Limb (tissue), 2 donors: ENCODE data around the gene IGLL1.
"Not testable (repeated sequence)": the region's sequence is repeated elsewhere in the genome, so short reads cannot be mapped to it uniquely, and the experiment has no call there.

Experiments used
- DNase-seq, 2 donors: peaks; one replicate each; pipeline ENCODE4 v3.0.0-alpha.2; 2016; ENCODE audit errors: extremely low spot score in 2 of 2

The IGLL1 gene

DNA sequence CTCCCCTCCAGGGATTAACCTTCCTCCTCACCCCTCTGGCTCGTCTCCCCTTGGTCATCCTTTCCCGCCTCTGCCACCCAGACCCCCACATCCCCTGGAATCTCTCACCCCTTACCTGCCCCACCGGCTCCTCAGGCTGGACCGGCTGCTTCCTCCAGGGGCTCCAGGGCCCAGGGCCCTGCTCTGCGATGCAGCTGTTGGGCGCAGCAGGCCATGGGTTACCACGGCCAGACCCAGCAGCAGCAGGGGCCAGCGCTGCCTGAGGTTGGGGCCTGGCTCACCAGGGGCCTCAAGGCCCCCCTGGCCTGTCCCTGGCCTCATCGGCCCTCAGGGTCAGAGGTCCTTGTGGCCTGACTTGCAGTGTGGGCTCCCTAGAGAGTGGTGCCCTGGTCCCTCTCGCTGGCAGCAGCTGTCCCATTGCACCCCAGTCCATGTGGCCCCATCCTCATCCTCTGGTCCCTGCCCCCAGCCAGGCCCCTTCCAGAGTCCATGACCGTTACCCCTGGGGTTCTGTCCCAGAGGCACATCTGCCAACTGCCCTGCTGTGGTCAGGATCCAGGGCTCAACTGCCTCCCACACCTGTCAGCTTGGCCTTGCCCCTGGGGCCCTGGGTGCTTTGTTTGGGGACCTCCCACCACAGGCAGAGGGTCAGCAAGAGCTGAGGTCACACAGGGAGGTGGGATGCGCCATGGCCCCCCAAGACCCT, at the start of gene IGLL1:
TSS of gene IGLL1 (minus strand) at position 421 of the 706 bp plus-strand sequence. CDS start at position 321, 100 bp downstream.
- DNase-seq: no peak

DNA sequence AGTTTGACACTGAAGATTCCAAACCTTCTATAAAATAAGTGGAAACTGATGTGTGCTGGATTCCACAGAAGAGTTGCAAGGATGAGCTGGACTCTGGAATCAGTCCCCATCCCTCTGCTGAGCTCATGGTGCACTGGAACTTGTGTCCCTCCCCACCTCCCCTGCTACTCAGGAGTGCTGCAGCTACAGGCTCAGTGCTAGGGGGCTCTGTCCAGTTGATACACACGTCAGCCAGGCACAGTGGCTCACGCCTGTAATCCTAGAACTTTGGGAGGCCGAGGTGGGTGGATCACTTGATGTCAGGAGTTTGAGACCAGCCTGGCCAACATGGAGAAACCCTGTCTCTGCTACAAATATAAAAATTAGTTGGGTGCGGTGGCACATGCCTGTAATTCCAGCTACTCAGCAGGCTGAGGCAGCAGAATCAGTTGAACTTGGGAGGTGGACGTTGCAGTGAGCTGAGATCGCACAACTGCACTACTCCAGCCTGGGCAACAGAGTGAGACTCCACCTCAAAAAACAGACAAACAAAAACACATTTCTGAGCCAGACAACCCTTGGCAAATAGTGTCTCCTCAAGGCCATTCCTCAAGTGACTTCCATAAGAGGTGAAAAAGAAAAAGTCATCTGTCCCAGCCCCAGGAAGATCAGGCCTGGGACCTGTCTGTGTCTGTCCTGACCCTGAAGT, 48.1 kb upstream of the IGLL1 start:
- not testable (repeated sequence) for DNase-seq

DNA sequence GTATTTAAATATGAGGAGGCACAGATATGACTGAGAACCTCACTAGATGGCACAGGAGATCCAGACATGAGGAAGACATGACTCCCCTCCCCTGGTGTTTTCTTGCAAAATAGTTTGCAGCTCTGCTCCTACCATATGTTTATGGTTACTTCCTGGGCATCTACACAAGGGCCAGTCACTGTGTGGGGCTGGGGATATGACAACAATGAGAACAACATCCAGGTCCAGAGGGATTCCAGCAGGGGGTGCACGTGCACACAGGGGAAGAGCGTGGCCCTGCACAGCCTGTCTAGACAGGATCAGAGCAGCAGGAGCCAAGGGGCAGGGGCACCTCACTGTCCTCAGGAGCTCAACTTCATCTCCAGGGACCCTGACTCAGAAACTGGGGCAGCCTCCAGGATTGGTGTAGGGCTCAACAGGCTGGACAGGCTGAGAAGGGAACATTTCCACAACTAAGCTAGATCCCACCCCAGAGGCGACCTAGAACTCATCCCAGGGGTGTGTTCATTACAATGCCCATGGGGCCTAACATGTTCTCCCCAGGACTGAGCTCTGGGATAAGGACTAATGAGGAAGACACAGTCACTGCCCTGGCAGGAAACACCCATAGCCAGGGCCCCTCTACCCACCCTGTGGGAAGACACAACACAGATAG, 47.4 kb upstream of the IGLL1 start:
- DNase-seq: not testable (repeated sequence)

DNA sequence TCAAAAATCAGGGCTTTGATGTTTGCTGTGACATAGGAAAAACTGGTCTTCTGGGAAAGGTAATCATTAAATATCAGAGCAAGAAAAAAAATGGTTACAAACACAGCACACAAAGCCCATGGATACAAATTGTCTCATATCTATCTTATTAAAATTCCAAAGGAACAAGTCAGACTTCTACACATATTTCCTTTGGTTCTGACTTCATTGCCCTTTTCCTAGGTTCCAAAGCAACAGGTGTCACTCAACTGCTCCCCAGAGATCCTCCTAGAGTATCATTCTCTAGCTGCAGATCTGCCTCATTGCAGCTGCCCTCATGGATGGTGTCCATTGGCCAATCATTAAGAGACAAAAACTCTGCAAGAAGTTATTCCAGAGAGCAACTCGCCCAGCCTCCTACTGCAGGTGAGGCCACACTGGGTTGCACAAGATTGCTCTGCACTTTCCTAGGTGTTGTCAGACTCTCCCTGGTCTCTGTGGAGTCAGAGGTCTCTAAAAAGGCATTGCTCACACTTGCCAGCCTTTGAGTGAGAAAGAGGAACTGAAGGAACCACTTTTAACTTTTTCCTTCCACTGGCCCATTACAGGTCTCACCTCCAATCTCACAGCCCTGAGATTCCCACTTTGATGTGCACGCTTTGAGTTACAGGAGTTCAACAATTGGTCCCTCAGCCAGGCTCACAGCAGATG, 46.3 kb upstream of the IGLL1 start:
- no peak for DNase-seq

DNA sequence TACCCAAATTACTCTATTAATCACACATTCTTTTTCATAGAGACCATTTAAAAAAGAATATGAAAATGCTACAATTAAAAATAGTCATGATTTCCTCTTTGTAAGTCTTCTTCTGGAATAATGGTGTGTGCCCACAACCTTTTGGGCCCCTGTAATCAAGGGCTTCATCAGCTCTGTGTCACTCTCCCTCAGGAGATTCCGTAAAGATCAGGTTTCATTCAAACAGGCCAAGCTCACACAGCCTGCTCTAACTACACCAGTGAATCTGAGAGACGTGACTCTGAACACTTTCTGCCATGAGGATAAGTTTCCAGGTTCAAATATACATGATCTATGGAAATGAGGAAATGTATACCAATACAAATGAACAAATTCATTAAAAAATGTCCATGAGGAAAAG, 42.5 kb upstream of the IGLL1 start:
- no peak for DNase-seq

DNA sequence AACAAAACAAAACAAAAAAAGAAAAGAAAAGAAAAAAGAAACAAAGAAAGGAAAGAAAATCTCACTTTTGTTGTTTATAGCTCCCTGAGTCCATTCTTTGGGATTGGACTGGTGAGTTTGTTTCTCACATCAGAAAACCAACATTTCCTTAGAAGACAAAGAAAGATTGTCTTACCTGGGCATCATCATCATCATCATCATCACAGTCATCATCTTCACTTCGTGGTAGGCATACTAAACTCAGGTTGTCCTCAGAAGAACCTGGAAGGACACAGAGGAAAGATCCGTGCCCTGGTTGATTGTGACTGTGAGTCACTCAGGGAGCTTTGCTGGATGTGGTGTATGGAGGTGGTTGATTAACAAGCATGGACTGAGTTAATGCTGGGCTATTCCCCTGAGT, 41.8 kb upstream of the IGLL1 start:
- not testable (repeated sequence) for DNase-seq

DNA sequence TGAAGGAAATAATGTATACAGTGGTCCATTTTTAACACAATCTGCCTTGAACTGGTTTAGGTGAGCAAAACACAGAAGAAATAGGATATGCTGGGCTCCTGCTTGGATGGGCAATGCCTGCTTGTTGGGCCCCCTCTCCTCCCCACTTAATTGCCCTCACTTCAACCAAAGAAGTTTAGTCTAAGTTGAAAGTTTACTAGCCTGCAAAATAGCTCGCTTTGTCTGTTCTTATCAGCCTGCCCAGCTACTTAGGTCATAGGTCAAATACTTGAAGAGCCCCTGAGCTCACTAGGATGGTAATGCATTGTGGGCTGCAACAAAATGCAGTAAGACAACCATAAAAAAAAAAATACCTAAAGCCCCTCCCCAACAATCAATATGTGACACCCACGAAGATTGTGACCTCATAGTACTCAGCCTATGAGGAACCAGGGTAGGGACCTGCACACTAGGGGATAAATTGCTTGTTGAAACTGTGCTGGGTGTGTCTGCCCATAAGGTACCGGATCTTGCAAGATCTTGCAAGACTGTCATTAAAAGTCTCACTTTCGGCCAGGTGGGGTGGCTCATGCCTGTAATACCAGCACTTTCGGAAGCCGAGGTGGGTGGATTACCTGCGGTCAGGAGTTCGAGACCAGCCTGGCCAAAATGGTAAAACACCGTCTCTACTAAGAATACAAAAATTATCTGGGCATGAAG, 41.1 kb upstream of the IGLL1 start:
- no peak for DNase-seq

DNA sequence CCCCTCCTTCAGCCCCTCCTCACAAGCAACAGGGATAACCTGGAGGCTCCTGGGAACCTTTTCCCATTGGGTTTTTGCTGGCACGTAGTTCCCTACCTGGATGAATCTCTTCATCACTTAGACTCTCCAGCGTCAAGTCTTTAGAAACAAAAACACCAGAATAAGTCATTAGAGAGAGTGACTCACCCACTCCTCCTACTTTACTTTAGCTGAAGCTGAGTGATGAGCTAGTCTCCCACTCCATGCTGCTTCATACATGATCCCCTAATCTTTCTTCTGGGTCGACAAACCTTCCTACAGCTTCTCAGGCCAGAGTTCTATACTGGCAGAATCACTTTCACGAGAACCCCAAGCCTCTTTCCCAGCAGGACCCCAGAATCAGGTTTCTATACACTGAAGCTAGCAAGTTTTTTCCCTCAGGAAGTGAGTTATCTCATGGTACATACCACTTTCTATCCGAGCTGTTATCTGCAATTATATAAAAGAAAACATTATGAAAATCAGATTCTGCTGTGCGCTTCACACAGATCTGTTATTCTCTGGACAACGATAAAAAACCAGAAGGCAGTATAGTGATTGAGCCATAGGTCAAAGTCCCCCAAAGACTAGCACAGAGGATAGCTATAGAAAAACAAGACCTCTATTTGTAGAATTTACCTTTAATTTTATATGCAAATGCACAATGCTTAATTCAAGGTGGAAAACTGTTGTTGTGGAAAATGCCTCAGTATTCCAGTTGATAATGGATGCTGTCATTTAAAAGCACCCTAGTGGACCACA, 33.3 kb upstream of the IGLL1 start:
- DNase-seq: no peak

DNA sequence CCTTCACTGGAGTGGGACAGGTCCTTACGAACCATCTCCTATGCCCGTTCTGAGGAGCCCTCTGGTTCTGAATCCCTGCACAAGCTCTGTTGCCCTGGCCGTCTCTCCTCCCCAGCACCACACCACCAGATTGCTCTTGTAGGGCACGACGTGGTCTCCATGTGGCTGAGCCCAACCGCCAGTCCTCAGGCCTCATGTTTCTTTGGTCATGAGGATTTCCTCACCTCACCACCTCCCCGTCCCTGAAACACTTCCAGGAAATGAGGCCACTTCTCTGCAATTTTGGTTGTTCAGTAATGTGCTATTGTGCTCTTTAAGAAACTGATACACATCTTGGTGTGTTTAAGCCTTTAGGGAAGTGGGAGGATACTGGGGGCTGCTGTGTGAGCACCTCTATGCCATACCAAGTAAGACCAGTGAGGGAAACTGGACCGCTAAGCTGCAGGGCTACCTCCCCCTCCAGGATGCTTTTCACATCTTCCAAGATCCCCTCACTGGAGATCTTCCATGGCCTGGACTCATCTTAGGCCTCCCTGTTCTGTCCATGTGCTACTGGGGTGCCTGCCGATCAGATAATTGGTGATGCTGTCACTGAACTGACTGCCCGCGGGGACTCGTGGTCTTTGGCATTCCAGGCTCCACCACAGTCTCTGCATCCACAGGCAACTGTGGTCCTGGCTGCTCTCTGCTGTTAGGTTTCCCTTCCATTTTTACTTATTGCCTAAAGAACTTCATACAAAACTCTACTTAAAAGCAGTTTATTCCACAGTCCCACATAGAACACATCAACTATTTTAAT, 30.1 kb upstream of the IGLL1 start:
- no peak for DNase-seq

DNA sequence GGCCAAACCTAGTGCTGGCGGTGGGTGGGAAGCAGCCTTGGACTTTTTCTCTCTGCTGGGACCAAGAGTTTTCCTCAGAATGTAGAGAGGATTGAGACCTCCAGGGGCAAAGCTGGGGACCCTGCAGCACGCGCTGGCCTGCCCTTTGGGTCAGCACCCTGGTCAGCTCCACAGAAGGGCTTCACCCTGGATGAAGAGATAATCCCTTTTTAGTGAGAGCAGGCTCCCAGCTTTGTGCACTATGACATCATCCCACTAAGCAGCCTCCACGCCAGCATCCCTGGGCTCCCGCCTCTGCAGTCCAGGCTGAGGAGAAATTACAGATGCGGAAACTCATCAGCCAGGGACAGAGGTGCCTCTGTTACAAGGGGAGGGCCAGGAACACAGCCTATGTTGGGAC, 28.5 kb upstream of the IGLL1 start:
- DNase-seq: peak in 1 of 2 donors; percentile 15

DNA sequence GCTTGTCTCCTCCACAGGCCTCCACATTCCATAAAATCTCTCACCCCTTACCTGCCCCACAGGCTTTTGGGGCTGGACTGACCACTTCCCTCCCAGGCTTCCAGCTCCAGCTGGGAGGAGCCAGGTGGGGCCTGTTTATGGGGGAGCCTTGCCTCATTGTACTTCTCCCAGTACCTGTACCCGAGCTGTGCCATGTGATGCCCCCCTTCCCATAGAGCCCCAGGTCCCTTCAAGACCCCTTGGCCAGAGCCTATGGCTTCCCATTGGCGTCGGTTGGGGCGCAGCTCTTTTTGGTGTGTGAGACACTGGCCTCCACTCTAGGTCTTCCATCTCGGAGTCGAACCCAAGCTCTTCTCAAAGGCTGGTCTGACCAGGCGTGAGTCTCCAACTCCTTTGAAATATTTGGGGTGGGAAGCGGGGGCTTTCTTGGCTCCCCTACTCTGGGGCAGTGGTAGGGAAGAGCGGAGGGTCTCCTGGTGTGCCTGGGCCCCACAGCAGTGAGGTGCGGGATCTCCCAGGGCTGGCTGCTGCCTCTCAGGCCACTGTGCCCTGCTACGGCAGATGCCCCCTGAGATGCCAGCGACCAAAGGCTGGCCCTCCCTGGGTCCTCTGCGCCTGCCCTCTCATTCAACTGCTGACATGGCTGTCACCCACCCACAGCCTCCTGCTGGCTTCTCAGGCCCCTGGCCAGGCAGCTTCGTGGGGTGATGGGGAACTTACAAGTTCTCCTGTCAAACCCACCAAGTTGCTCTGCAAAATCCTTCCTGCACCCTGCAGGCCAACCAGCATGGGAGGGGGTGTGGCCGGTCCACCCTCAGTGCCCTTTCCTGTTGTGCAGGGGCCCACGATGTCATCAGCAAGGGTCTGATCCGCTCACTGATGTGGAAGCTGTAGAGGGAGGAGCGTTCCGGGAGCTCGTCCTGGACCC, 26.4 kb upstream of the IGLL1 start:
- DNase-seq: no peak

DNA sequence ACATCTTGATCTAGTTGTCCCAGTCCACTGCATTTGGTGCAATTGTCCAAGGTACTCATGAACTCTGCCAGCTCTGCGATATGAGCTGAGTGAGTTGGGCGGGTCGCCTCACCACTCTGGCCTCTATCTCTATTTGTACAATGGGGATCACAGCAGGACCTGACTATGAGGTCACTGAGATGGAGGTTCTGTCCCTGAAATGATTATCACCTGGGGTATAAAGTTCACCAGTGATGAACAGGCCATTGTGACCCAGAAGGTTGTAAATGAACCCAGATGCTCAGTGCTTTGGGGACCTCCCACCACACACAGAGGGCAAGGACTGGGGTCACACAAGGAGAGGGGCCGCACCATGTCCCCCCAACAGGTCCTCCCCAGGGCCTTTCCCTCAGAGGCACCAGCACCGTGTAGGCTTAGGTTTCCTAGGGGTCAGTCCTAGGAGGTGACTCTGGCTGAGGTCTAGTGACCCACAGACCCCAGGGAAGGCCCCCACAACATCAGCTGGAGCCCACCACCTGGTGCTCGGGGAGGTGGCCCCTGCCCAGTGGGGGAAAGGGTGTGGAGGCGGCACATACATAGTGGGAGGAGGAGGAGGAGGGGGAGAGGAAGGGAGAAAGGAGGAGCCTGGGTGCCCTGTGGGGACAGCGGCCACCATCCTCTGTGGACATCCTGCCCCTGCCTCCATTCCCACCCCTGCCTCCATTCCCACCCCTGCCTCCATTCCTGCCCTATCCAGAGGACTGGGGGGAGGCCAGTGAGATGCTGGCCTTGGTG, 25.0 kb upstream of the IGLL1 start:
- DNase-seq: no peak

DNA sequence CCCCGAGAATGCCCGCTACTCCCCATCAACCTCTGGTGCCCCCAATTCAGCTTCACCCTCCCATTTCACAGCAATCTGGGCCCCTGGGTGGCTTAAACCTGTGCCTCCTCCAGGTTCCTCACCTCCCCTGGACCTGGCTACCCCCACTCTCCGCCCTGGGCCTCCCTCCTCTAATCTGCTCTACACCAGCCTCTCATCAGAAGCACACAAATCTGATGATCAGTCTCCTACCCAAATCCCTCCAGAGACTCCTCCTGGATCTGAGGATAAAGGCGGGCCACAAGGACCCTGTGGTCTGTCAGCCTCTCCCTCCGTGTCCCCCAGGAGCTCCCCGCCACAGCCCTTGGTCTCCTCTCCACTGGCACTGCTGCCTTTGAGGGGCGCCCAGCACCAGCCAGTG, 23.2 kb upstream of the IGLL1 start:
- no peak for DNase-seq

DNA sequence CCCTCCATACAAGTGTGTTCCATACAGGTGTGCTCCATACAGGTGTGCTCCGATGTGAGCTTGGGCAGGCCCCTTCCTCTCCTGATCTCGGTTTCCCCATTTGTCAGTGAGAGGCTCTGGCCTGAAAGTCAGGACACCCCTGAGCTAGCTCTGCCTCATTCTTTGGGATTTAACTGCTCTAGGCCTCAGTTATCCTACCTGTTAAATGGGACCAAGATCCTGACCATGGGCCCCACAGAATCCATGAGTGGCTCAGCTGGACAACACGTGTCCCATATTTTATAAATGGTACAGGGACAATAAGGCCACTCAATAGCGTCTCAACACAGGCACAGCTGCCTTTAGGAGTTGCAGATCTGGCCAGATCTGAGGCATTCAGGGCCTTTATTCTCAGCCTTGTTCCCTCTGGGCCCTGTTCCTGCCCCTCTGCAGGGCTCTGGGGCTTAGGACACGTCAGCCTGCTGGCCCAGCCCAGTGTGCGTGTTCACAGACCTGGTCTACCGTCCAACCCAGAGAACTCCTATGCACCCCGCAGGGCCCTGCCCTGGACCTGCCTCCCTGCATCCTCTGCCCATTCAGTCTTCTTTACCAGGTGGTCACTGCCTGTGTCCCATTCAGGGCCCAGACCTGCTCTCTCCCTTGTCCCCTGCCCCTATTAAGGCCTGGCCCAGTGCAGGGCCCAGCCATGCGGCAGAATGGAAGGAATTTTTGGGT, 18.9 kb upstream of the IGLL1 start:
- no peak for DNase-seq

DNA sequence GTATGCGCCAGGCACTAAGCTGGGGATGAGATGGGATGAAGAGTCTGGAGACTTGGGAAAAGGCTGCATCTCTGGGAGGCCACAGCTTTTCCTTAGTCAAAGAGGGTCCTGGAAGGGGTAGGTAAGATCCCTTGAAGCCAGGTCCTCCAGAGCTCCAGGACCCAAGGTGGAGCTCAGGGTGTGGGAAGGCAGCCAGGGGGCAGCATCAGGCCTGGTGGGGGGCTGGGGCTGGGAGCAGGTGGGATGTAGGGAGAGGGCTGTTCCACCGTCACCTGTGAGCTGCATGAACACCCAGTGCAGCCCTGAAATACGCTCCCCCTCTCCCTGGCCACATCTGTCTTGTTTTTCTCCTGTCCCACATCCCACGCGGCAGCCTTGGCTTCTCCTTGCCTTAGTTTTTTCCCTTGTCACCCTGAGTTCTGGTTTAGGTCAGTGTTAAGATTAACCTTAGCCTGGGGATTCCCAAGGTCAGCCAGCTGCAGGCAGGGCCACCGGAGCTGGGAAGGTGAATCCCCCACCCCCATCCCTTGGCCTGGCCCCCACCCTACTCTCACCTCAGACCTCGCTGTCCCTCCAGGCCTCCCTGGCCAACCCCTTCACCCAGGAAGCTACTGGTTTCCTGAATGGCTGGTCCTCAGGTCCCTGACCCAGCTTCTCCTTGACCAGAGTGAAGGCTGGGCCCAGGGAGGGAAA, 17.6 kb upstream of the IGLL1 start:
- not testable (repeated sequence) for DNase-seq

DNA sequence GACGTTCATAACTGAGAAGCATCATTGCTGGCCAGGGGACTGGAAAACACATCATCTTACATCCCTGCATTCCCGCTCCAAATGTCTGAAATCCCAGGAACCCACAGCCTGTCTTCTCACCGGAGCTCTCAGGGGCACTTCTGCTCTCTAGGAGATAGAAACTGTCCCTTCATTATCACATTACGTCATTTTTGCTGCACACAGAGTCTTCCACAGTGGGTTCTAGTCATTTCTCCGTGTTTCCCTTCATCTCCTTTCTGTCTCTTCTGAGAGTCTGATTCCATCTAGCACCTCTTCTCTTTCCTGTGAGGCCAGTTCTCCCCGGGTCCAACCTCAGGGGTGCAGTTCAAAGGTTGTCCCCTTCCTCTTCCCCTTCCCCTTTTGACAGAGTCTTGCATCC, 15.8 kb upstream of the IGLL1 start:
- not testable (repeated sequence) for DNase-seq

DNA sequence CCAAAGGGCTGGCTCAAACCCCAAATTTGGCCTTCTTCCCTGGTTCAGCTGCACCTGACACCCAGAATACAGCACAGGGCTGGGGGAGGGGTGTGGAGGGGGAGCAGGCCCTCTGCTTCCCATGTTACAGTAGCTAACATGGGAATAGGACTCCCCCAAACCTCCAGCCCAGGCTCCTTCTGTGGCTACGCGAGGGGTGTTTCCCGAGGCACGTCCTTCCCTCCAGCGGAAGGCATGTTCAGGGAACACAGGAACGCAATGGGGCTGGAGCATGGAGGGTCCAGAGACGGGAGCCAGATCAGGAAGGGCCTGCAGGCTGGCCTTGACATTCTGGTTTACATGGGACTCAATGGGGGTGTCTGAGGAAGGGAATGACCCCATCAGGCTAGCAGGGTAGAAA, 11.8 kb upstream of the IGLL1 start:
- no peak for DNase-seq
